PC-9 (cell line): ENCODE data around the gene NEB. TPM values are rescaled to one million over a fixed set of nuclear protein-coding genes. Genes with fewer than 3 reads are reported as not detected.

ENCODE experiments used
- BruUV-seq: library from RNA; stranded (reverse); fragments of 400-500 nt; replicated peaks from 2 replicates; lab custom pipeline; 2021; lab: Mats Ljungman, UMichigan
- CTCF ChIA-PET: fragments of 300-600 bp; sonication (Branson Sonifier 250); formaldehyde crosslinking; loops from one replicate; lab custom pipeline; 2022; ENCODE audit warnings: antibody characterized with exemption; lab: Charles Lee
- POLR2A ChIA-PET: fragments of 300-600 bp; sonication (Branson Sonifier 250); formaldehyde crosslinking; loops from one replicate; lab custom pipeline; 2022; ENCODE audit warnings: antibody characterized with exemption; ENCODE audit not compliant: unreplicated experiment; lab: Charles Lee
- DNase-seq, 2 experiments: peaks; one replicate each; pipeline versions ENCODE4 v3.0.0 to v3.0.0-alpha.2; 2015 to 2022; ENCODE audit warnings: mixed read lengths in 1 of 2
- H2AFZ ChIP-seq: fragments of 200-600 bp; sonication (generic); 2 replicates; pipeline ENCODE4 v1.8.1; 2017; ENCODE audit warnings: antibody characterized with exemption
- H3F3A ChIP-seq: fragments of 200-600 bp; sonication (generic); 2 replicates; pipeline ENCODE4 v1.8.1; 2017; ENCODE audit warnings: antibody characterized with exemption, mild to moderate bottlenecking, low read depth; ENCODE audit not compliant: insufficient read depth
- H3K27ac ChIP-seq: fragments of 200-600 bp; sonication (generic); 2 replicates; pipeline ENCODE4 v1.6.1; 2016; ENCODE audit warnings: mixed run types
- H3K27me3 ChIP-seq: fragments of 200-600 bp; sonication (generic); 2 replicates; pipeline ENCODE4 v1.6.1; 2016; ENCODE audit warnings: low read depth, mixed run types; ENCODE audit not compliant: insufficient read depth
- H3K36me3 ChIP-seq: fragments of 200-600 bp; sonication (generic); 2 replicates; pipeline ENCODE4 v1.6.1; 2016; ENCODE audit warnings: low read depth, mixed run types
- H3K4me1 ChIP-seq: fragments of 200-600 bp; sonication (generic); replicated peaks from 2 replicates; pipeline ENCODE4 v1.6.1; 2016; ENCODE audit warnings: mixed run types; ENCODE audit not compliant: insufficient read depth
- H3K4me2 ChIP-seq: fragments of 200-600 bp; sonication (generic); 2 replicates; pipeline ENCODE4 v1.6.1; 2017; ENCODE audit warnings: mixed run types
- H3K4me3 ChIP-seq: fragments of 200-600 bp; sonication (generic); 2 replicates; pipeline ENCODE4 v1.6.1; 2016; ENCODE audit warnings: mixed run types
- H3K79me2 ChIP-seq: fragments of 200-600 bp; sonication (generic); 2 replicates; pipeline ENCODE4 v1.6.1; 2017; ENCODE audit warnings: low read depth, mixed run types
- H3K9me2 ChIP-seq: fragments of 200-600 bp; sonication (generic); 2 replicates; pipeline ENCODE4 v1.8.1; 2017; ENCODE audit warnings: mild to moderate bottlenecking; ENCODE audit not compliant: insufficient read depth
- H3K9me3 ChIP-seq: fragments of 200-600 bp; sonication (generic); 2 replicates; pipeline ENCODE4 v1.8.1; 2016; ENCODE audit warnings: low read depth; ENCODE audit not compliant: insufficient read depth
- H4K20me1 ChIP-seq: fragments of 200-600 bp; sonication (generic); 2 replicates; pipeline ENCODE4 v1.8.1; 2017; ENCODE audit not compliant: insufficient read depth
- CTCF ChIP-seq: fragments of 200-600 bp; sonication (generic); conservative IDR thresholded peaks from 2 replicates; pipeline ENCODE4 v1.6.1; 2017; ENCODE audit warnings: mixed run types, antibody characterized with exemption, mild to moderate bottlenecking, moderate library complexity
- EZH2 ChIP-seq: fragments of 200-600 bp; sonication (generic); IDR thresholded peaks from 2 replicates; pipeline ENCODE4 v1.8.0; 2017; ENCODE audit warnings: antibody characterized with exemption, low read depth
- intact Hi-C: fragments of 100-400 bp; cut with micrococcal nuclease; formaldehyde crosslinking; loops from one replicate; pipeline ENCODE4 v1.10.0; 2022; ENCODE audit not compliant: unreplicated experiment
- total RNA-seq: library from RNA; stranded (reverse); gene quantifications from 2 replicates; pipeline ENCODE4 v1.2.3, GENCODE V29; 2021

The NEB gene
- total RNA-seq, 1 experiment from 2014 or later: 0.15 TPM

GRCh38 chr2:151634736-151635467, 99.4 kb downstream of the NEB start:
- ChIA-PET CTCF (no interaction called here), POLR2A (no interaction called here)
- no peaks in the 10 kb centered on the region for H4K20me1 ChIP-seq
- H3K4me1 ChIP-seq: no peaks in the 10 kb centered on the region
- no peaks in the 10 kb centered on the region for H3K79me2 ChIP-seq
- H3K27me3 ChIP-seq: no peaks in the 10 kb centered on the region
- BruUV-seq: no TSS peak
- H3K9me3 ChIP-seq: no peaks in the 10 kb centered on the region
- no peak for DNase-seq
- no peak overlapping the region for H2AFZ ChIP-seq
- H3K36me3 ChIP-seq: no peaks in the 10 kb centered on the region
- H3K9me2 ChIP-seq: no peaks in the 10 kb centered on the region
- TF ChIP-seq CTCF (no peak), EZH2 (no peak)
- H3F3A ChIP-seq: no peaks in the 10 kb centered on the region
- no peak overlapping the region for H3K27ac ChIP-seq
- no peak overlapping the region for H3K4me3 ChIP-seq
- no peak overlapping the region for H3K4me2 ChIP-seq
- intact Hi-C loops: no loop called here

GRCh38 chr2:151632993-151633565, 101.2 kb downstream of the NEB start:
- Histone ChIP-seq H3K9me3 (no peaks in the 10 kb centered on the region), H4K20me1 (no peaks in the 10 kb centered on the region), H3K9me2 (no peaks in the 10 kb centered on the region), H3K4me3 (no peak overlapping the region), H3K36me3 (no peaks in the 10 kb centered on the region), H3F3A (no peaks in the 10 kb centered on the region), H2AFZ (no peak overlapping the region), H3K27me3 (no peaks in the 10 kb centered on the region), H3K79me2 (no peaks in the 10 kb centered on the region), H3K4me2 (no peak overlapping the region), H3K27ac (no peak overlapping the region), H3K4me1 (no peaks in the 10 kb centered on the region)
- no peak for DNase-seq
- no peak for TF ChIP-seq EZH2
- peak; percentile 61 for TF ChIP-seq CTCF
- intact Hi-C loops: no loop called here
- ChIA-PET CTCF (no interaction called here), POLR2A (no interaction called here)
- no TSS peak for BruUV-seq

GRCh38 chr2:151630372-151630771, 103.9 kb downstream of the NEB start:
- CTCF ChIA-PET: no interaction called here
- Histone ChIP-seq H3K79me2 (no peaks in the 10 kb centered on the region), H3K9me3 (no peaks in the 10 kb centered on the region), H3K4me2 (no peak overlapping the region), H3K27ac (no peak overlapping the region), H3K36me3 (no peaks in the 10 kb centered on the region), H3K4me3 (no peak overlapping the region), H4K20me1 (no peaks in the 10 kb centered on the region), H3F3A (no peaks in the 10 kb centered on the region), H3K9me2 (no peaks in the 10 kb centered on the region), H2AFZ (no peak overlapping the region), H3K27me3 (no peaks in the 10 kb centered on the region), H3K4me1 (no peaks in the 10 kb centered on the region)
- POLR2A ChIA-PET: no interaction called here
- intact Hi-C loops: no loop called here
- DNase-seq: no peak
- TF ChIP-seq CTCF (no peak), EZH2 (no peak)
- no TSS peak for BruUV-seq
